Stomach (tissue), 4 donors: ENCODE results near the gene CLSTN1.

Source experiments
- CTCF ChIP-seq, 7 experiments: fragments of 450-650 bp in 4 of 7; fragments of 200-600 bp in 3 of 7; sonication (generic) in 3 of 7; IDR thresholded peaks; one replicate each; pipeline ENCODE4 v1.5.1; 2016 to 2019; ENCODE audit warnings: antibody characterized with exemption in 7 of 7, control low read depth in 2 of 7, mild to moderate bottlenecking in 1 of 7
- POLR2AphosphoS5 ChIP-seq, 3 donors: sonication (generic); formaldehyde crosslinking; IDR thresholded peaks; one replicate each; pipeline ENCODE4 v1.6.1; 2016; ENCODE audit warnings: antibody characterized with exemption in 3 of 3

DNA sequence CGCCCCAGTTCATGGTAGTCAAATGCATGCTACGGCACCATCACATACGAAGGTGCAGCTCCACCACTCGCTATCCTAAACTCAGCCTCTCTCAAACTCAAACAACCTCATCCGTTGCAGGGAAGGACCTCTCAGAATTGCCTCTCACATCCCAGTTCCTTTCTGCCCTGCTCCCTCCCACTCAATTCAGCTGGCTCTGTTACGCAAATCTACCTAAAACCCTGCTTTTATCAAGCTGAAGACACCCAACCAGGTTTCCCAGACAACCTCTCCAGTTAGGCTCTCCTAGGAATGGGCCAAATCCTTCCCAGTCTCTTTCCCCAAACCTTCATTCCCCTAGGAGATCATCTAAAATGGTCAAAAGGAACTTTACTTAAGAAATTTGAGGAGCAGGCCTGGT is 62.9 kb downstream of the CLSTN1 start:
- no peak for TF ChIP-seq POLR2AphosphoS5 (IDR thresholded peaks at IDR 0.05)
- TF ChIP-seq CTCF (IDR thresholded peaks at IDR 0.05): no peak
